HG02973 (cell line): ENCODE results near the gene SH3YL1.
A peak's percentile ranks its signal among the peaks of the same experiment; 100 is the strongest.

Source experiments
- ATAC-seq: cut with Tn5 transposase; IDR thresholded peaks from one replicate; pipeline ENCODE4 v1.9.1; 2021; ENCODE audit warnings: moderate library complexity; ENCODE audit not compliant: unreplicated experiment

The SH3YL1 gene

GRCh38 chr2:263774-264492 lies at the start of gene SH3YL1:
SH3YL1 (minus strand) TSS chr2:264032; CDS start chr2:263984, 48 bp downstream.
- ATAC-seq, result peak; percentile 38

- ATAC-seq, result no peak
Measured at GRCh38 chr2:310994-311393, 47.2 kb upstream of the SH3YL1 start.

DNA sequence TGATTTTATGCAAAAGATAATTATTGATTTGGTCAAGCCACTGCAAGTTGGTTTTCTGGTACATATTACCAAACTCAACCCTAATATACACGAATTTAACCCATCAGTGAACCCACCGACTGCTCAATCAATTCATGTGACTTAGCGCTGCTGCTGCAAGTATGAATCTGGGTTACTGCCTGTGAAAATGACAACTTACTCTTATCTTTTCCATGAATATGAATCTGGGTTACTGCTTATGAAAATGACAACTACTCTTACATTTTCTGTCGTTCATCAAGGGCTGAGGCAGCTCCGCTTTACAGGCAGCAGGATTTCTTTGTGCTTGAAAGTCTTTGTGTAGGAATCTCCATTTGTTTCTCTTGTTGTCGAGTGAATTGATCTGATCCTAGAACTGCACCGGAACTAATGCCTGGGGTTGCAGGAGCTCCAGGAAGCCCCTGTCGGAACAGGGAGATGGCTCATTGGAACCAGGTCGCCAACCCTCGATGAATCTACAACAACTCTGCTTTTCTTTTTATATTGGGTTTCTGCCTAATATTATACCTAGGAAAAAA lies 46.2 kb upstream of the SH3YL1 start:
- no peak for ATAC-seq

- no peak for ATAC-seq
Measured at GRCh38 chr2:309148-309953, 45.5 kb upstream of the SH3YL1 start.

DNA sequence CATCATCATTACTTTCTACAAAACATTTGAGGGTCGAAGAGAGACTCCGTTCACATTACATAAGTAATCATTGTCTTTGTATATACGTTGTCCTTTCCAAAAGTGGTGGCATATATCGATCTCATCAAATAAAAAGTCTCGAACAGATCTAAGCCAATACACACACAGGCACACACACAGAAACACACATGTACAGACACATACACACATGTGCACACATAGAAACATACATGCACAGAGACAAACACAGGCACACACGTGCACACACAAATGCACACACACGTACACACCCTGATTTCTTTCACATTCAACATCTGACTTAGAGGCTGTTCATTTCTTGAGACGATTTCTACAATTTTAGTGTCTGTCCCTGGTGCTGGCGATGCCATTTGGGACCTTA lies 41.5 kb upstream of the SH3YL1 start:
- no peak for ATAC-seq

- ATAC-seq, result no peak
Measured at GRCh38 chr2:296354-296753, 32.5 kb upstream of the SH3YL1 start.

- no peak for ATAC-seq
Measured at GRCh38 chr2:295090-295489, 31.3 kb upstream of the SH3YL1 start.

DNA sequence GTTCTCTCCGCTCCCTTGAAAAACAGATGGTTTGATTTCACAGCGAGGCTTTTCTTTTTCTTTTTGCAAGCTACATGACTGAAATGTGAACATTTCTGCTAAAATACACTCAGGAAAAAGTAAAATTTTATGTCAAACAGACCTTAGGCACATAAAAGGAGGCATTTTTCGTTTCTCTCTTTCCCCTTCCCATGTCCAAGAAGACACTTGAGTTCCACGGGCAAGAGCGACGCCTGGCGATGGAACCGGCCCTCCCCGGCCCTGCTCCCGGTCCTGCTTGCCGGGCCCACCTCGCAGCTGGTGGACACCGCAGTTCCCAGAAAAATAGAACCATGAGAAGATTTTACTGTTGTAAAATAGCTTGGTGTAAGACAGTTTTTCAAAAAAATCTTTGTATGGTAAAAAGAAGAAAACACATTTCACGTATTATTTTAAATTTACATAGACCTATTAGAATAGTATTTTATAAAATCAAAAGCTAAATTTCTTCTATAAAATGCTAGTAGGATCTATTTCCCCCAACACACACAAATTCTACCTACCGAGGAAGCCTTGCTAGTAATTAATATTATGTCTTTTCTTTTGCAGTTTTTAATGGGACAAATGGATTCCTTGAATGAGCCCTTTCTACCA lies 26.4 kb upstream of the SH3YL1 start:
- no peak for ATAC-seq

DNA sequence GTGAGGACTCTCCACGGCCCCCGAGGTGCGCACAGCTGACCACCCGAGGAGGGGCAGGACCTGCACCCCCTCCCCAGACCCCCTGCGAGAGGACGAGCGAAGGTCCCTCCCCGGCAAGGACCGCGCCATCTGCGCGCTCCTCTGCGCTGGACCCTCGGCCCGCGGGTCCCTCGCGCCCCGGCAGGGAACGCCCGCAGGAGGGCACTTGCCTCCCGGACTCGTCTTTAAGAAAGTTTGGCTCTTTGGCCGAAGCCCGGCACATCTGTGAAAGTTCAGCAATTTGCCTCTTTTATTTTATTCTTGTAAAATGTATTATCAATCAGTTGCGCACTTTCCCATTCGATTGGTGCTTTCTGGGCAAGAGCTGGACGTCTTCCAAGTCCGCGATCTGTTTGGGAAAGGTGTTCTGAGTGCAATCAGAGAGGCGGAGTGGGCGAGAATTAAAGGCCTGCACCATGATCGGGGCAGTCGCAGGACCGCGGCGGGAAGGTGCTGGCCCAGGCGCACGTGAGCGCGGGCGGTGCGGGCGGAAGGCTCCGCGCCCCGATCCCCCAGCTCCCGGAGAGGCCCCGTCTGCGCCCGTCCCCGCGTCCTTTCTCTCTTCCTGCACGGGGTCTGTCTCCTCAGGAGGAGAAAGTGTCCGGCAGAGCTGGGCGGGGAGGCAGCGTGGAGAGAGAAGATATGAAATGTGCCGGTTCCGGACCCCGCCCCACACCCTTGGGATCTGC lies 25.7 kb upstream of the SH3YL1 start:
- ATAC-seq, result no peak

GRCh38 chr2:288758-289361 lies 25.0 kb upstream of the SH3YL1 start:
- ATAC-seq, result no peak

DNA sequence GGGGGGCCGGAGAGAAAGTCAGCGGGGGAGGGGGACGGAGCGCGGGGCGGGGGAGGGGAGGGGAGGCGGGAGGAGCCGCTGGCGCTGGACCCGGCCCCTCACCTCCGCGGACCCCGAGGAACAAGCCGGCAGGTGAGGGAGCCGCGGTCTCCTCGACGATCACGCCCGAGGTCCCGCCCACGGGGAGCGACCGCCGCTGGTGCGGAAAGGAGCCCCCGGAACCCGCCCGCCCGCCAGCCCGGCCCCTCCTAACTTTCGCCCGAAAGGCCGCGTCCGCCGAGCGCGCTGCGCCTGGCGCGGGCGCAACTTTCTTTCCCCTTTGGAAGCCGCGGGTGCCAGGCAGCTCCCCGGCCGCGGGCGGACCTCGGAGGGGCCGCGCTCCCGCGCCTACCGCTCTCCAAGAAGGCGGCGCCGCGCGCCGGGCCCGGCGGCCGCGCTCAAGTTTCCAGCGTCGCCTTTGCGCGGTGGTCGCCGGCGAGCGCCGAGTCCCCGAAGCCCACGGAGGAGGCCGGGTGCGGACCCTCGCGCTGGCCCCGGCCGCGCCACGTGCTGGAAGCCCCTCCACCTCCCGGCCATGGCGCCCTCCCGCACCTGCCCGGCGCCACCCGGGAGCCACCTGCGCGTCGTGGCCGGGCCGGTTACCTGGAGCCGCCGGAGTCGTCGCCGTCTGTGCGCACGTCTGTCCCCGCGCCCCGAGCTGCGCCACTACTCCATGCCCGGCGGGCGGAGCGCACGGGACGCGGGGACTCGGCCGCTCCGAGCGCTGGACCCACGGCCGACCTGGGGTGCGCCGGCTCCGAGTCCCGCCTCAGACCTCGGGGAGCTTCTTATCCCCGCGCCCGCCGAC lies 24.3 kb upstream of the SH3YL1 start, which contains the start of gene ALKAL2:
ALKAL2 (minus strand) TSS at position 181 of the 847 bp plus-strand sequence. CDS start 256 bp downstream, outside the sequence.
- ATAC-seq, result no peak

- ATAC-seq, result no peak
Measured at GRCh38 chr2:287471-287885, 23.6 kb upstream of the SH3YL1 start.

- no peak for ATAC-seq
Measured at GRCh38 chr2:286774-287392, 23.1 kb upstream of the SH3YL1 start.

DNA sequence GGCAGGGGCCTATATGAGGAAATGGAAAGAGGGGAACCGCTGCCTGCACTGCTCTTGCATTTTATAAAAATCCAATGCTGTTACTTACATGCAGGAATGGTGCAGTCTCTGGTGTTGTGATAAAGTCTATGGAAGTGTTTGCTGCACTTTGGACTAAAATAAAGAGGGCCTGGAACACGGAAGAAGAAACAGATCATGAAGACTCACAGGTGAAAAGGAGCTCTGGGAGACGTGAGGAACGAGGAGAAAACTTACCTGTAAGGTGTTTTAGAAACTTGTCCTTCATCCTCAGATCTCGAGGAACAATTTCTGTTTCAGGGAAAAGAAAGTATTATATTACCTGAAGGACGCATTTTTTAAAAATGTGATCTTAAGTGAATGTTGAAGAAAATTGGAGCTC lies 22.2 kb upstream of the SH3YL1 start:
- no peak for ATAC-seq

DNA sequence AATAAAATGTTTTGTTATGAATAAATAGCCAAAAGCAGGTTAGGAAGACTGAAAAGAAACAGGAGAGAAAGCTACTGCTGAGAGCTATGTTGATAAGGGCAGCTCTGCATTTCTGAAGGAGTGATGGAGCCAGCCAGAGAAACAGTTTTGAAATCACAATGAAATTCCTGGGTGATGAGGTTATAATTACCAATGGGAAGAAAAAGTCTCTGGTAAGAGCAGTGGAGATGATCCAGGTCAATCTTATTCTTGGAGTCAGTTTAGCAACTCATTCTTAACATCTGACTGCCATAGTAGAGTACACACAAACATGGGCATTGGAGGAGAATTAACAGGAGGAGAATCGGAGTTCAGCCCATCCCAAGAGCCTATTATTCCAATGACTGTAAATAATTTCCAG lies 21.7 kb upstream of the SH3YL1 start:
- no peak for ATAC-seq

DNA sequence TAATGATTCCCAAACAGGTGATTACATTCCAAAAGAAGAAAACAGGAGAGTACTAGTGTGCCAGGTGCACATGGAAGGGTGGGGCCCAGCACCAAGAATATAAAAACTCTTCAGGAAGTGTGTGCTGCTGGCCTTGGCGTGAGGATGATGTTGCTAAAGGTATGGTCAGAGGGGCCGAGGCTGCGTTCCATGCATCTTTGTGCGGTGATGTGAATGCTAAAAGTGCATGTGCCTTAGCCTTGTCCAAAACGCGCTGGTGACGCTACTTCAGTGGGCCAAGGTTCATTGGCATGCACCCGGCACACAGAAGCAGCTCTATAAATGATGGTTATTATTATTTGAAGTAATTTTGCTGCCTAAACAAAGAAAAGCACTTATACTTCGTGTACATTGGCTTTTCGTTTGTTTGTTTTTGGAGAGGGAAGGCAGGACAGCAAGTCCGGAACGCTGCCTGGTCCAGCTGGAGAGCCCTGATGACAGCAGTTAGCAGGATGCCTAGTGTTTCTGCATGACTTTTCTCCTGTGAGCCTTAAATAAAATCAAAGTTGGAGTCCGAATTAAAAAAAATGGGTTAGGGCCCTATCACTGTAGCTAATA lies 21.2 kb upstream of the SH3YL1 start:
- no peak for ATAC-seq

- ATAC-seq, result no peak
Measured at GRCh38 chr2:283996-284794, 20.4 kb upstream of the SH3YL1 start.
